Neuronal stem cell (in vitro differentiated cells): ENCODE data around the gene TMEM60. TPM values are rescaled to one million over a fixed set of nuclear protein-coding genes. Genes with fewer than 3 reads are reported as not detected.

Source experiments
- DNase-seq: peaks from one replicate; pipeline ENCODE4 v3.0.0-alpha.2; 2013; ENCODE audit warnings: low spot score
- H2AFZ ChIP-seq: one replicate; pipeline ENCODE4 v1.6.1; 2013; ENCODE audit warnings: mild to moderate bottlenecking, low read length, inconsistent platforms
- H2AK5ac ChIP-seq: 2 replicates; pipeline ENCODE4 v1.6.1; 2013; ENCODE audit warnings: low read depth, mild to moderate bottlenecking, inconsistent platforms, low read length, moderate library complexity, mixed read lengths
- H2BK120ac ChIP-seq: 2 replicates; pipeline ENCODE4 v1.6.1; 2013; ENCODE audit warnings: low read depth, mild to moderate bottlenecking, inconsistent platforms, low read length, moderate library complexity, mixed read lengths
- H2BK12ac ChIP-seq: one replicate; pipeline ENCODE4 v1.6.1; 2013; ENCODE audit warnings: low read length, inconsistent platforms
- H2BK15ac ChIP-seq: 2 replicates; pipeline ENCODE4 v1.6.1; 2013; ENCODE audit warnings: mild to moderate bottlenecking, low read length, inconsistent platforms, mixed read lengths
- H2BK5ac ChIP-seq: one replicate; pipeline ENCODE4 v1.6.1; 2013; ENCODE audit warnings: inconsistent platforms, mild to moderate bottlenecking, low read length, moderate library complexity
- H3K14ac ChIP-seq: one replicate; pipeline ENCODE4 v1.6.1; 2013; ENCODE audit warnings: low read length, inconsistent platforms
- H3K18ac ChIP-seq: 2 replicates; pipeline ENCODE4 v1.6.1; 2013; ENCODE audit warnings: low read length, inconsistent platforms
- H3K23ac ChIP-seq: 2 replicates; pipeline ENCODE4 v1.6.1; 2013; ENCODE audit warnings: low read depth, mild to moderate bottlenecking, mixed read lengths, low read length, inconsistent platforms; ENCODE audit not compliant: poor library complexity
- H3K27ac ChIP-seq: replicated peaks from 3 replicates; pipeline ENCODE4 v1.5.1; 2013; ENCODE audit warnings: low read length, inconsistent platforms
- H3K27me3 ChIP-seq, 3 experiments: 2 replicates each; pipeline ENCODE4 v1.6.1; 2013; ENCODE audit warnings: low read length in 3 of 3, mild to moderate bottlenecking in 2 of 3, inconsistent platforms in 1 of 3, low read depth in 1 of 3, mixed read lengths in 1 of 3, moderate library complexity in 1 of 3; ENCODE audit not compliant: control insufficient read depth in 3 of 3, insufficient read depth in 3 of 3
- H3K36me3 ChIP-seq, 2 donors: replicated peaks in 1 of 2; 2 replicates each; pipeline ENCODE4 v1.6.1; 2013; ENCODE audit warnings: low read length in 2 of 2; ENCODE audit not compliant: control insufficient read depth in 2 of 2, insufficient read depth in 2 of 2
- H3K4ac ChIP-seq: 2 replicates; pipeline ENCODE4 v1.6.1; 2013; ENCODE audit warnings: inconsistent platforms, mild to moderate bottlenecking, low read length, moderate library complexity
- H3K4me1 ChIP-seq, 2 donors: 1 replicate in 1 of 2; 2 replicates in 1 of 2; pipeline ENCODE4 v1.6.1; 2013; ENCODE audit warnings: low read length in 2 of 2, low read depth in 1 of 2; ENCODE audit not compliant: control insufficient read depth in 2 of 2, insufficient read depth in 1 of 2
- H3K4me2 ChIP-seq: one replicate; pipeline ENCODE4 v1.6.1; 2013; ENCODE audit warnings: mild to moderate bottlenecking, low read length, inconsistent platforms; ENCODE audit not compliant: insufficient read depth, poor library complexity, severe bottlenecking
- H3K4me3 ChIP-seq, 2 donors: 2 replicates each; pipeline ENCODE4 v1.5.1; 2013; ENCODE audit warnings: low read length in 2 of 2, mild to moderate bottlenecking in 2 of 2, inconsistent platforms in 1 of 2, moderate library complexity in 1 of 2
- H3K79me1 ChIP-seq: one replicate; pipeline ENCODE4 v1.6.1; 2013; ENCODE audit warnings: low read depth, mild to moderate bottlenecking, inconsistent platforms, low read length, moderate library complexity
- H3K9ac ChIP-seq: one replicate; pipeline ENCODE4 v1.6.1; 2013; ENCODE audit warnings: mild to moderate bottlenecking, low read depth, low read length, inconsistent platforms; ENCODE audit not compliant: poor library complexity
- H3K9me3 ChIP-seq, 2 donors: replicated peaks in 1 of 2; 2 replicates each; pipeline versions ENCODE3 to v1.6.1; 2013; ENCODE audit warnings: low read length in 2 of 2, mild to moderate bottlenecking in 2 of 2, inconsistent platforms in 1 of 2, low read depth in 1 of 2, mixed read lengths in 1 of 2, moderate library complexity in 1 of 2; ENCODE audit not compliant: control insufficient read depth in 2 of 2, insufficient read depth in 1 of 2
- H4K8ac ChIP-seq: one replicate; pipeline ENCODE4 v1.6.1; 2013; ENCODE audit warnings: low read depth, mild to moderate bottlenecking, inconsistent platforms, low read length, moderate library complexity
- H4K91ac ChIP-seq: one replicate; pipeline ENCODE4 v1.6.1; 2013; ENCODE audit warnings: low read length, low read depth, mild to moderate bottlenecking, inconsistent platforms; ENCODE audit not compliant: poor library complexity
- WGBS, 2 donors: extraction: QIAGEN DNeasy Blood & Tissue Kit; methylation state at CpG; one replicate each; pipeline ENCODE4 v1.1.7; 2013; ENCODE audit warnings: missing lambda C conversion rate in 2 of 2, mixed read lengths in 1 of 2; ENCODE audit not compliant: insufficient read length in 2 of 2, insufficient replicate concordance in 1 of 2; ENCODE audit errors: extremely low coverage in 2 of 2; 5-methylcytosine and 5-hydroxymethylcytosine counted together
- polyA plus RNA-seq, 2 experiments: library from polyadenylated mRNA; stranded (reverse); fragments of 200-250 nt; gene quantifications; one replicate each; pipeline ENCODE4 v1.2.3, GENCODE V29; 2013

The TMEM60 gene, protein sequence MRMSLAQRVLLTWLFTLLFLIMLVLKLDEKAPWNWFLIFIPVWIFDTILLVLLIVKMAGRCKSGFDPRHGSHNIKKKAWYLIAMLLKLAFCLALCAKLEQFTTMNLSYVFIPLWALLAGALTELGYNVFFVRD
- 36.4 TPM for polyA plus RNA-seq (2013, experiment 1 of 2)
- 36.2 TPM for polyA plus RNA-seq (2013, experiment 2 of 2)

GRCh38 chr7:77798394-77799077 is at the start of gene TMEM60, which contains the start of gene PHTF2:
TMEM60 (minus strand) TSS chr7:77798434; CDS start chr7:77794373, 4,061 bp downstream.
PHTF2 (plus strand) TSS chr7:77798773.
- peak within 1 kb of the TSS; percentile 75 for H2BK15ac ChIP-seq
- H3K4me3 ChIP-seq = peak within 1 kb of the TSS; percentile 88 to 96
- peak within 1 kb of the TSS; percentile 84 for H3K14ac ChIP-seq
- no peak within 1 kb of the TSS for H3K4ac ChIP-seq
- H3K9ac ChIP-seq = peak within 1 kb of the TSS; percentile 97
- H2BK5ac ChIP-seq = peak within 1 kb of the TSS; percentile 100
- H2AK5ac ChIP-seq = peak within 1 kb of the TSS; percentile 76
- H4K8ac ChIP-seq = no peak within 1 kb of the TSS
- no peak within 1 kb of the TSS for H2BK12ac ChIP-seq
- peak; percentile 99 for DNase-seq
- no CpG with 5 or more reads among the region's 61 CpGs for WGBS, 2 donors
- H3K4me2 ChIP-seq = peak within 1 kb of the TSS; percentile 93
- no peaks in the 10 kb centered on the region for H3K9me3 ChIP-seq
- H3K27ac ChIP-seq = peak within 1 kb of the TSS; percentile 95
- peak within 1 kb of the TSS; percentile 89 for H2BK120ac ChIP-seq
- H3K18ac ChIP-seq = peak within 1 kb of the TSS; percentile 97
- no peaks in the 10 kb centered on the region for H3K27me3 ChIP-seq
- H4K91ac ChIP-seq = no peak within 1 kb of the TSS
- peaks cover 5 to 13% of the 10 kb centered on the region in 2 donors for H3K4me1 ChIP-seq
- peaks cover 2 to 32% of the 10 kb centered on the region in 2 donors for H3K36me3 ChIP-seq
- peak within 1 kb of the TSS; percentile 97 for H3K23ac ChIP-seq
- H3K79me1 ChIP-seq = peaks cover 4% of the 10 kb centered on the region
- peak within 1 kb of the TSS; percentile 96 for H2AFZ ChIP-seq

DNA sequence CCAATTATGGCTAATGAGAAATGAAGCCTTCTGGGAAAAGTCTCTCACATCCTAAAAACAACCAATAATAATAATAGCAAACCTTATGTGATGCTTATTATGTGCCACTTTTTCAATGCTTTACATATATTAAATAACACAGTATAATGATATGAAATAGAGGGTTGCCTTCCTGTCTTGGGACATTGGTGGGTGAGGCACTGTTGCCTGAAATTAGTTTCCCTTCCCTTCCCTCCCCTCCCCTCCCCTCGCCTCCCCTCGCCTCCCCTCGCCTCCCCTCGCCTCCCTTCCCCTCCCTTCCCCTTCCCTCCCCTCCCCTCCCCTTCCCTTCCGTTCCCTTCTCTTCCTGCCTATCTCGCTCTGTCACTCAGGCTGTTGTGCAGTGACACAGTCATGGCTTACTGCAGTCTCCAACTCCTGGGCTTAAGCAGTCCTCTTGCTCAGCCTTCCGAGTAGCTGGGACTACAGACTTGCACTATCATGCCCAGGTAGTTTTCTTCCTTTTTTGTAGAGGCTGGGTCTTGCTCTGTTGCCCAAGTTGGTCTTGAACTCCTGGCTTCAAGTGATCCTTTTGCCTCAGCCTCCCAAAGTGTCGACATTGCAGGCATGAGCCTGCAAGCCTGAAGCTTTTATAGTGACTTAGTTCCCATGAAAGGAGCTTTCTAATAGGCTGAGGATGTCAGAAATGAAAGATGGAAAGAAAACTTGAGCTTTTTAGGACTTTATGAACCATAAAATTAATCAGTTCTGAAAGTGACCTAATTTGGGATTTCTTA is 48.3 kb upstream of the TMEM60 start:
- H2BK15ac ChIP-seq = no peak overlapping the region
- no peak overlapping the region for H3K23ac ChIP-seq
- no peaks in the 10 kb centered on the region for H3K79me1 ChIP-seq
- no peak overlapping the region for H2BK120ac ChIP-seq
- H4K8ac ChIP-seq = no peak overlapping the region
- H3K4me2 ChIP-seq = no peak overlapping the region
- no peak overlapping the region for H2AK5ac ChIP-seq
- no peak overlapping the region for H2BK5ac ChIP-seq
- DNase-seq = no peak
- H3K4ac ChIP-seq = no peak overlapping the region
- H3K27me3 ChIP-seq = no peaks in the 10 kb centered on the region
- H2BK12ac ChIP-seq = no peak overlapping the region
- H2AFZ ChIP-seq = no peak overlapping the region
- no peak overlapping the region for H4K91ac ChIP-seq
- H3K18ac ChIP-seq = no peak overlapping the region
- no peak overlapping the region for H3K14ac ChIP-seq
- H3K36me3 ChIP-seq = peaks cover 0 to 2% of the 10 kb centered on the region in 2 donors
- H3K9me3 ChIP-seq = no peaks in the 10 kb centered on the region
- H3K4me1 ChIP-seq = no peaks in the 10 kb centered on the region
- no CpG with 5 or more reads among the region's 8 CpGs for WGBS, 2 donors
- H3K4me3 ChIP-seq = no peak overlapping the region
- no peak overlapping the region for H3K9ac ChIP-seq
- no peak overlapping the region for H3K27ac ChIP-seq

- H3K4me2 ChIP-seq = no peak overlapping the region
- no peak overlapping the region for H3K18ac ChIP-seq
- no peaks in the 10 kb centered on the region for H3K4me1 ChIP-seq
- H3K27me3 ChIP-seq = no peaks in the 10 kb centered on the region
- no peak overlapping the region for H2AK5ac ChIP-seq
- peaks cover 0 to 2% of the 10 kb centered on the region in 2 donors for H3K36me3 ChIP-seq
- H3K9ac ChIP-seq = no peak overlapping the region
- no peak overlapping the region for H2BK5ac ChIP-seq
- H2AFZ ChIP-seq = no peak overlapping the region
- H3K23ac ChIP-seq = no peak overlapping the region
- no peak overlapping the region for H4K91ac ChIP-seq
- no peak overlapping the region for H3K27ac ChIP-seq
- H3K4ac ChIP-seq = no peak overlapping the region
- no CpG with 5 or more reads among the region's 2 CpGs for WGBS, 2 donors
- no peaks in the 10 kb centered on the region for H3K9me3 ChIP-seq
- no peak overlapping the region for H2BK120ac ChIP-seq
- H3K4me3 ChIP-seq = no peak overlapping the region
- H2BK15ac ChIP-seq = no peak overlapping the region
- H4K8ac ChIP-seq = no peak overlapping the region
- DNase-seq = no peak
- no peak overlapping the region for H3K14ac ChIP-seq
- no peak overlapping the region for H2BK12ac ChIP-seq
- no peaks in the 10 kb centered on the region for H3K79me1 ChIP-seq
Measured at GRCh38 chr7:77843194-77843593, 45.0 kb upstream of the TMEM60 start.

GRCh38 chr7:77839919-77840318 is 41.7 kb upstream of the TMEM60 start:
- DNase-seq = no peak
- no CpG with 5 or more reads among the region's 2 CpGs for WGBS, 2 donors
- H4K91ac ChIP-seq = no peak overlapping the region
- no peak overlapping the region for H2BK5ac ChIP-seq
- H2BK15ac ChIP-seq = no peak overlapping the region
- no peaks in the 10 kb centered on the region for H3K9me3 ChIP-seq
- H3K4me3 ChIP-seq = no peak overlapping the region
- no peak overlapping the region for H2BK12ac ChIP-seq
- peaks cover 1% of the 10 kb centered on the region for H3K79me1 ChIP-seq
- H3K4ac ChIP-seq = no peak overlapping the region
- no peak overlapping the region for H2AK5ac ChIP-seq
- H3K14ac ChIP-seq = no peak overlapping the region
- peaks cover 0 to 5% of the 10 kb centered on the region in 2 donors for H3K36me3 ChIP-seq
- H2BK120ac ChIP-seq = no peak overlapping the region
- H3K23ac ChIP-seq = no peak overlapping the region
- H2AFZ ChIP-seq = no peak overlapping the region
- H3K4me1 ChIP-seq = no peaks in the 10 kb centered on the region
- no peak overlapping the region for H3K4me2 ChIP-seq
- no peak overlapping the region for H4K8ac ChIP-seq
- no peak overlapping the region for H3K27ac ChIP-seq
- H3K18ac ChIP-seq = no peak overlapping the region
- H3K27me3 ChIP-seq = no peaks in the 10 kb centered on the region
- no peak overlapping the region for H3K9ac ChIP-seq
